ENCODE data around the gene SPRY2. TPM values are rescaled to one million over a fixed set of nuclear protein-coding genes. Genes with fewer than 3 reads are reported as not detected.

The SPRY2 gene
- total and polyA plus RNA-seq, 2 experiments from 2014 or later = 11.8 to 22.3 TPM

DNA sequence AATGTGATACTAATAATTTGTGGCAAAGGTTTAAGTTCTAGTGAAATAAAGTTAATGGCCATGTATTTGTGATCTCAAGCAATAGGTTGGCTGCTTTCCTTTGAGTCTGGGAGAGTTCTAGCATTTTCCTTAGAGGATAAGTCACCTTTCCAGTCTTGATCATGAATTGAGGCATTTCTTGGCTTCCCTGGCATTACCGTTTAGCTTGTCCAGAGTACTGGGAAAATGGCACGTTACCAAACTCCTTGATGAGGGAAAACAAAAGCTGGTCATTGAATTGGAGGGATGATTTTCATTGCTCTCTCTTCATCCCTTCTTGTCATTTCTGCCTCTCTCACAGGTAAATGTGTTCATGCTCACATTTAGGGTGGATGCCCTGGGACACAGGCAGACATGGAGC is 34.0 kb upstream of the SPRY2 start:
- TF ChIP-seq EZH2phosphoT487 (IDR thresholded peaks at IDR 0.05; ENCODE audit: insufficient read depth, low read depth) = no peak
- no peak for TF ChIP-seq EZH2 (IDR thresholded peaks at IDR 0.05; ENCODE audit: insufficient read depth, poor library complexity, severe bottlenecking)
- Histone ChIP-seq H3F3A (ENCODE audit: insufficient read depth) (no peaks in the 10 kb centered on the region; the same call in 1 of the 2 replicates), H3K4me2 (ENCODE audit: unreplicated experiment) (no peak overlapping the region), H3K4me1 (ENCODE audit: insufficient read depth) (peaks cover 4% of the 10 kb centered on the region), H3K9me2 (ENCODE audit: insufficient read depth) (no peaks in the 10 kb centered on the region), H3K27me3 (replicated peaks; ENCODE audit: insufficient read depth) (no peaks in the 10 kb centered on the region), H2AFZ (no peak overlapping the region), H4K20me1 (ENCODE audit: insufficient read depth) (no peaks in the 10 kb centered on the region), H3K9me3 (ENCODE audit: low read depth) (no peaks in the 10 kb centered on the region), H3K36me3 (ENCODE audit: low read depth) (no peaks in the 10 kb centered on the region), H3K79me2 (ENCODE audit: insufficient read depth) (no peaks in the 10 kb centered on the region), H3K27ac (no peak overlapping the region), H3K9ac (no peak overlapping the region), H3K4me3 (no peak overlapping the region)
- WGBS, 2 experiments (ENCODE audit: low coverage in 1 of 2, low lambda C conversion rate in 2 of 2, missing lambda C conversion rate in 2 of 2) = 40 to 50% methylated on average over 2 of the region's 2 CpGs
- in situ Hi-C loops (cut with MboI) = loop anchor here (25.0 kb wide), 1 partner anchor 963 kb away; the partner anchor contains the start of gene RBM26
- no peak for DNase-seq

DNA sequence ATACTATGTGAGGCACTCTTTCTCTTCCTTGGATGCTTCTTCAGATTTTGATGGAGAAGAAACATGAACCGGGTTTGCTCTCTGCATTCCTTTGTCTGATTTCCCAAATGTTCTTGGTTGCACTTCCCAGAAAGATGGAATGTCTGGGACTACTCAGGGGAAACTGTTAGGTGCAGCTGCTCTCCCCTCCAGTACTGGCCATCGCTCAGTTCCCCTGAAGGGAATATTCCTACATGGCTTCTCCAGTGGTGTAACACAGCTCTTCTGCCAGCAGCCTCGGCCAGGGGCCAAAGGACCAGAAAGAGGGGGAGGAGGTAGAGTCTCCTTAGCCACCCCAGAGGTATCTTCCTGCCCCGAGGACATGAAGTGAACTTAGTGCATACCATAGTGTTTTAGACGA is 33.5 kb upstream of the SPRY2 start:
- H3K79me2 ChIP-seq (ENCODE audit: insufficient read depth) = no peaks in the 10 kb centered on the region
- WGBS, 2 experiments (ENCODE audit: low coverage in 1 of 2, low lambda C conversion rate in 2 of 2, missing lambda C conversion rate in 2 of 2) = 46 to 47% methylated on average over 5 of the region's 5 CpGs
- H3K4me3 ChIP-seq = no peak overlapping the region
- no peaks in the 10 kb centered on the region for H3K9me3 ChIP-seq (ENCODE audit: low read depth)
- H3K4me2 ChIP-seq (ENCODE audit: unreplicated experiment) = no peak overlapping the region
- no peaks in the 10 kb centered on the region for H3K36me3 ChIP-seq (ENCODE audit: low read depth)
- no peaks in the 10 kb centered on the region for H3K27me3 ChIP-seq (replicated peaks; ENCODE audit: insufficient read depth)
- H3K9me2 ChIP-seq (ENCODE audit: insufficient read depth) = no peaks in the 10 kb centered on the region
- DNase-seq = no peak
- H3F3A ChIP-seq (ENCODE audit: insufficient read depth) = no peaks in the 10 kb centered on the region; the same call in 1 of the 2 replicates
- TF ChIP-seq EZH2 (IDR thresholded peaks at IDR 0.05; ENCODE audit: insufficient read depth, poor library complexity, severe bottlenecking) = no peak
- TF ChIP-seq EZH2phosphoT487 (IDR thresholded peaks at IDR 0.05; ENCODE audit: insufficient read depth, low read depth) = no peak
- no peak overlapping the region for H2AFZ ChIP-seq
- H3K27ac ChIP-seq = no peak overlapping the region
- H3K4me1 ChIP-seq (ENCODE audit: insufficient read depth) = peaks cover 1% of the 10 kb centered on the region
- no peaks in the 10 kb centered on the region for H4K20me1 ChIP-seq (ENCODE audit: insufficient read depth)
- H3K9ac ChIP-seq = no peak overlapping the region
- in situ Hi-C loops (cut with MboI) = loop anchor here (25.0 kb wide), 1 partner anchor 962 kb away; the partner anchor contains the start of gene RBM26

DNA sequence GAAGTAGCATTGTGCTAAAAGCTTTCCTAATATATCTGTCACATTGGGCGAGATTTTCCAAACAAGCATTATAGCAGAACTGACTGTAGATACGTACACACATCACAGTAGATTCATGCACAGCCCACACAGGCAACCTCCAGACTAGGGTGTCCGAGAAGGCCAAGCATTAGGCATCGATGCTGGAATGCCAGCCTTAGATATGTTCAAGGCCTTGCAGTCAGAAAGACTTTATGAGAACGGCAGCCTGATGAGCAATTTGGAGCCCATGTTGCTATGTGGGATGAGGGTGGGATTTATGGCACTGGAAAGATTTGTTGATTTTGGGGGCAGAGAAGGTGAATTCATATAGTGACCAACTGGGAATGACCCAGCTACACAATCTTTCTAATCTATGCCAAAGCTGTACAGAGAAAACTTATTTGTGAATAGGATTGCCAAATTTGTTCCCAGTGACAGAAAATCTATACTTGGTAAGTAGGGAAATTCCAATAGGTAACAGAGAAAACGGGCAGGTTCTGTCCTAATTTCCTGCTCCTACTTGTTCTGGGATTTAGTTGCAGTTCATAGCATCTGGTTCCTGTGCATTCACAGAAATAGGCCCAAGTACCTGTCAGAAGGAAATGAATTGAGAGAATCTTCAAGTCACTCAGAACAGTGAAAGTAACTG is 31.0 kb upstream of the SPRY2 start:
- Histone ChIP-seq H3K27me3 (replicated peaks; ENCODE audit: insufficient read depth) (no peaks in the 10 kb centered on the region), H3K36me3 (ENCODE audit: low read depth) (no peaks in the 10 kb centered on the region), H3F3A (ENCODE audit: insufficient read depth) (no peaks in the 10 kb centered on the region), H3K79me2 (ENCODE audit: insufficient read depth) (no peaks in the 10 kb centered on the region), H2AFZ (no peak overlapping the region), H4K20me1 (ENCODE audit: insufficient read depth) (no peaks in the 10 kb centered on the region), H3K4me1 (ENCODE audit: insufficient read depth) (no peaks in the 10 kb centered on the region), H3K9me2 (ENCODE audit: insufficient read depth) (no peaks in the 10 kb centered on the region), H3K27ac (no peak overlapping the region), H3K9ac (no peak overlapping the region), H3K4me2 (ENCODE audit: unreplicated experiment) (no peak overlapping the region), H3K4me3 (no peak overlapping the region), H3K9me3 (ENCODE audit: low read depth) (no peaks in the 10 kb centered on the region)
- 67 to 73% methylated on average over 6 of the region's 6 CpGs for WGBS, 2 experiments (ENCODE audit: low coverage in 1 of 2, low lambda C conversion rate in 2 of 2, missing lambda C conversion rate in 2 of 2)
- DNase-seq = no peak
- TF ChIP-seq EZH2 (IDR thresholded peaks at IDR 0.05; ENCODE audit: insufficient read depth, poor library complexity, severe bottlenecking) = no peak
- TF ChIP-seq EZH2phosphoT487 (IDR thresholded peaks at IDR 0.05; ENCODE audit: insufficient read depth, low read depth) = no peak
- in situ Hi-C loops (cut with MboI) = loop anchor here (25.0 kb wide), 1 partner anchor 960 kb away; the partner anchor contains the start of gene RBM26

DNA sequence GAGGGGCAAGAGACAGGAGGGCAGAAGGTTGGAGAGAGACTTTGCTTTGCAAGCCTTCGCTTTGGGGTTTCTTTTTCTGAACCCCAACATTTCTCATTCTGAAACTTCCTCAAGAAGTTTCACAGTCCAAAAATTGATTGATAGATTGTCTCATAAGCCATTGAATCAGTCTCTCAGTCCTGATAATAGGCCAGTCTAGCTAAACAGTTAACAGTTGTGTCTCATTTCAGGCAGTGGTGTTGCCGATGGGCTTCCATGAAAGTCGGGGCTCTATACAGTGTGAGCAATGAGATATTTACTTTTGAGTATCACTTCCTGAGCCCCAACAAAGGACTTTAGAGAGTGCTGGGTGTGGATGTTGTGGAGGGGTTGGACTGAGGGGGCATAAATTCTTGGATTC is 26.5 kb upstream of the SPRY2 start:
- in situ Hi-C loops (cut with MboI) = loop anchor here (10.0 to 25.0 kb wide), 2 partner anchors 593 to 955 kb away; partner anchors contain the start of gene RBM26
- Histone ChIP-seq H3K4me2 (ENCODE audit: unreplicated experiment) (no peak overlapping the region), H3F3A (ENCODE audit: insufficient read depth) (no peaks in the 10 kb centered on the region), H3K27ac (no peak overlapping the region), H2AFZ (no peak overlapping the region), H3K27me3 (replicated peaks; ENCODE audit: insufficient read depth) (no peaks in the 10 kb centered on the region), H4K20me1 (ENCODE audit: insufficient read depth) (no peaks in the 10 kb centered on the region), H3K4me3 (no peak overlapping the region), H3K9ac (no peak overlapping the region), H3K36me3 (ENCODE audit: low read depth) (no peaks in the 10 kb centered on the region), H3K4me1 (ENCODE audit: insufficient read depth) (no peaks in the 10 kb centered on the region; the same call in 1 of the 2 replicates), H3K79me2 (ENCODE audit: insufficient read depth) (no peaks in the 10 kb centered on the region), H3K9me3 (ENCODE audit: low read depth) (no peaks in the 10 kb centered on the region), H3K9me2 (ENCODE audit: insufficient read depth) (no peaks in the 10 kb centered on the region)
- 95 to 98% methylated on average over 3 of the region's 3 CpGs for WGBS, 2 experiments (ENCODE audit: low coverage in 1 of 2, low lambda C conversion rate in 2 of 2, missing lambda C conversion rate in 2 of 2)
- TF ChIP-seq EZH2phosphoT487 (IDR thresholded peaks at IDR 0.05; ENCODE audit: insufficient read depth, low read depth) (no peak), EZH2 (IDR thresholded peaks at IDR 0.05; ENCODE audit: insufficient read depth, poor library complexity, severe bottlenecking) (no peak)
- DNase-seq = no peak
